Nephron progenitor cell (in vitro differentiated cells): Measurements from ENCODE around the gene MAP4K4.

Experiments
- DNase-seq: peaks from one replicate; pipeline ENCODE4 v3.0.0; 2021
- H3K27ac Mint-ChIP-seq: 2 replicates; pipeline ENCODE4 v1.8.0; 2021; ENCODE audit warnings: mild to moderate bottlenecking, moderate library complexity, mixed read lengths
- H3K27me3 Mint-ChIP-seq: 2 replicates; pipeline ENCODE4 v1.8.0; 2021; ENCODE audit warnings: mild to moderate bottlenecking, low read depth, mixed read lengths; ENCODE audit not compliant: poor library complexity
- H3K36me3 Mint-ChIP-seq: 2 replicates; pipeline ENCODE4 v1.8.0; 2021; ENCODE audit warnings: low read depth, mixed read lengths
- H3K4me1 Mint-ChIP-seq: 2 replicates; pipeline ENCODE4 v1.8.0; 2021; ENCODE audit warnings: mixed read lengths
- H3K4me3 Mint-ChIP-seq: 2 replicates; pipeline ENCODE4 v1.8.0; 2021; ENCODE audit warnings: mild to moderate bottlenecking, moderate library complexity, mixed read lengths
- H3K9me3 Mint-ChIP-seq: 2 replicates; pipeline ENCODE4 v1.8.0; 2021; ENCODE audit warnings: mild to moderate bottlenecking, moderate library complexity, mixed read lengths
- CTCF ChIP-seq: fragments of 200-600 bp; sonication (generic); IDR thresholded peaks from 2 replicates; pipeline ENCODE4 v1.5.0; 2021; ENCODE audit warnings: antibody characterized with exemption

Gene MAP4K4

GRCh38 chr2:101902169-101902568, 204.7 kb downstream of the MAP4K4 start:
- no peak for DNase-seq
- H3K4me3 Mint-ChIP-seq = no peak overlapping the region
- H3K36me3 Mint-ChIP-seq = peaks cover 37% of the 10 kb centered on the region
- H3K27me3 Mint-ChIP-seq = peaks cover 3% of the 10 kb centered on the region
- peaks cover 41% of the 10 kb centered on the region for H3K9me3 Mint-ChIP-seq
- no peak overlapping the region for H3K27ac Mint-ChIP-seq
- no peaks in the 10 kb centered on the region for H3K4me1 Mint-ChIP-seq
- no peak for TF ChIP-seq CTCF

- Mint-ChIP-seq H3K27ac (no peak overlapping the region), H3K9me3 (peaks cover 61% of the 10 kb centered on the region), H3K4me1 (no peaks in the 10 kb centered on the region), H3K4me3 (no peak overlapping the region), H3K36me3 (peaks cover 26% of the 10 kb centered on the region), H3K27me3 (peaks cover 7% of the 10 kb centered on the region)
- no peak for TF ChIP-seq CTCF
- no peak for DNase-seq
Measured at GRCh38 chr2:101904916-101905315, 207.4 kb downstream of the MAP4K4 start.

GRCh38 chr2:101905746-101906336, 208.3 kb downstream of the MAP4K4 start:
- Mint-ChIP-seq H3K4me1 (no peaks in the 10 kb centered on the region), H3K4me3 (no peak overlapping the region), H3K36me3 (peaks cover 36% of the 10 kb centered on the region), H3K27me3 (peaks cover 4% of the 10 kb centered on the region), H3K27ac (no peak overlapping the region), H3K9me3 (peaks cover 70% of the 10 kb centered on the region)
- no peak for DNase-seq
- TF ChIP-seq CTCF = no peak

- no peaks in the 10 kb centered on the region for H3K4me1 Mint-ChIP-seq
- no peak overlapping the region for H3K4me3 Mint-ChIP-seq
- TF ChIP-seq CTCF = no peak
- peaks cover 21% of the 10 kb centered on the region for H3K36me3 Mint-ChIP-seq
- H3K9me3 Mint-ChIP-seq = peaks cover 55% of the 10 kb centered on the region
- H3K27me3 Mint-ChIP-seq = peaks cover 4% of the 10 kb centered on the region
- no peak overlapping the region for H3K27ac Mint-ChIP-seq
- DNase-seq = no peak
Measured at GRCh38 chr2:101909760-101910159, 212.3 kb downstream of the MAP4K4 start.

GRCh38 chr2:101912545-101912944, 215.0 kb downstream of the MAP4K4 start:
- Mint-ChIP-seq H3K4me1 (no peaks in the 10 kb centered on the region), H3K27ac (no peak overlapping the region), H3K4me3 (no peak overlapping the region), H3K36me3 (peaks cover 17% of the 10 kb centered on the region), H3K9me3 (peaks cover 30% of the 10 kb centered on the region), H3K27me3 (peaks cover 4% of the 10 kb centered on the region)
- no peak for TF ChIP-seq CTCF
- DNase-seq = no peak

- Mint-ChIP-seq H3K36me3 (peaks cover 2% of the 10 kb centered on the region), H3K27me3 (peaks cover 6% of the 10 kb centered on the region), H3K4me3 (no peak overlapping the region), H3K4me1 (no peaks in the 10 kb centered on the region), H3K27ac (no peak overlapping the region), H3K9me3 (peaks cover 39% of the 10 kb centered on the region)
- no peak for TF ChIP-seq CTCF
- no peak for DNase-seq
Measured at GRCh38 chr2:101921319-101921952, 223.9 kb downstream of the MAP4K4 start.
